Ectodermal cell (in vitro differentiated cells): ENCODE measurements around the gene TOMM40L.
A peak's percentile ranks its signal among the peaks of the same experiment; 100 is the strongest.
"Not testable (repeated sequence)": the region's sequence is repeated elsewhere in the genome, so short reads cannot be mapped to it uniquely, and the experiment has no call there.

ENCODE experiments used
- H3K27ac ChIP-seq: 2 replicates; pipeline ENCODE4 v1.7.0; 2013; ENCODE audit warnings: mild to moderate bottlenecking, low read depth, low read length; ENCODE audit not compliant: insufficient read depth, poor library complexity, severe bottlenecking
- H3K27me3 ChIP-seq: 2 replicates; pipeline ENCODE4 v1.7.0; 2013; ENCODE audit warnings: mild to moderate bottlenecking, low read length; ENCODE audit not compliant: insufficient read depth, control insufficient read depth, poor library complexity, severe bottlenecking
- H3K36me3 ChIP-seq: one replicate; pipeline ENCODE4 v1.7.0; 2013; ENCODE audit warnings: low read length; ENCODE audit not compliant: control insufficient read depth, insufficient read depth
- H3K4me1 ChIP-seq: one replicate; pipeline ENCODE4 v1.7.0; 2013; ENCODE audit warnings: low read length; ENCODE audit not compliant: control insufficient read depth, insufficient read depth
- H3K4me3 ChIP-seq: 2 replicates; pipeline ENCODE4 v1.7.0; 2013; ENCODE audit warnings: low read depth, low read length, control low read depth; ENCODE audit not compliant: insufficient read depth
- H3K9me3 ChIP-seq: 2 replicates; pipeline ENCODE4 v1.7.0; 2013; ENCODE audit warnings: mild to moderate bottlenecking, low read length, moderate library complexity; ENCODE audit not compliant: control insufficient read depth
- WGBS, 2 experiments: methylation state at CpG; one replicate each; pipeline ENCODE4 v1.1.7; 2013; ENCODE audit warnings: missing lambda C conversion rate in 2 of 2; 5-methylcytosine and 5-hydroxymethylcytosine counted together

The TOMM40L gene

DNA sequence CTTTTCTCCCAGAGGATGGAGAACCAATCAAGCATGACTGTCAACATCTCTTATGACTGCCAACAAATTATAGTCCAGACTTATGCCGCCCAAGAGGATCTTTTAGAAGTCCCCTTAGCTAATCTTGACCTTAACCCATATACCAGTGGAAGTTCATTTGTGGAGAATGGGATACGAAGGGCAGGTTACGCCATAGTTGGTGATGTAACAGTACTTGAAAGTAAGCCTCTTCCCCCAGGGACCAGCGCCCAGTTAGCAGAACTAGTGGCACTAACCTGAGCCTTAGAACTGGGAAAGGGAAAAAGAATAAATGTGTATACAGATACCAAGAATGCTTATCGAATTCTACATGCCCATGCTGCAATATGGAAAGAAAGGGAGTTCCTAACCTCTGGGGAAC is 29.4 kb downstream of the TOMM40L start:
- H3K27me3 ChIP-seq = peaks cover 30% of the 10 kb centered on the region
- H3K4me3 ChIP-seq, H3K9me3 ChIP-seq, H3K36me3 ChIP-seq, H3K27ac ChIP-seq, H3K4me1 ChIP-seq: not testable (repeated sequence)
- 87 to 95% methylated on average over 5 of the region's 5 CpGs for WGBS, 2 experiments

DNA sequence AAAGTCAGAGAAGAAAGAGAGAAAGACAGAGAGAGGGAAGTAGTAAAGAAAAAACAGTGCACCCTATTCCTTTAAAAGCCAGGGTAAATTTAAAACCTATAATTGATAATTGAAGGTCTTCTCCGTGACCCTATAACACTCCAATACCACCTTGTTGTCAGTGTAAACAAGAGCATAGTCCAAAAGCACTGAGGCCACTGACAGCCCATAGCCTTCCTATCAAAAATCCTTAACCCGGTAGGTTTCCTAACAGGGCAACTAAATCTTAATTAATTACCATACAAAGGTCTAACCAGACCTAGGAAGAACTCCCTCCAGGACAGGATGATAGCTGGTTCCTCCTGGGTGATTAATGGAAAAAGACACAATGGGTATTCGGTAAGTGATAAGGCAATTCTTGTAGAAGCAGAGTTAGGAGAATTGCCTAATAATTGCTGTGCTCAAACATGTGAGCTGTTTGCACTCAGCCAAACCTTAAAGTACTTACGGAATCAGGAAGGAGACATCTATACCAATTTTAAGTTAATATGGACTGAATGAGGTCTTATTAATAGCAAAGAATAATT is 30.2 kb downstream of the TOMM40L start:
- WGBS, 2 experiments = 93% methylated on average over 3 to 4 of the region's 4 CpGs
- H3K9me3 ChIP-seq, H3K4me1 ChIP-seq, H3K36me3 ChIP-seq, H3K27ac ChIP-seq, H3K4me3 ChIP-seq: not testable (repeated sequence)
- H3K27me3 ChIP-seq = peaks cover 38% of the 10 kb centered on the region

DNA sequence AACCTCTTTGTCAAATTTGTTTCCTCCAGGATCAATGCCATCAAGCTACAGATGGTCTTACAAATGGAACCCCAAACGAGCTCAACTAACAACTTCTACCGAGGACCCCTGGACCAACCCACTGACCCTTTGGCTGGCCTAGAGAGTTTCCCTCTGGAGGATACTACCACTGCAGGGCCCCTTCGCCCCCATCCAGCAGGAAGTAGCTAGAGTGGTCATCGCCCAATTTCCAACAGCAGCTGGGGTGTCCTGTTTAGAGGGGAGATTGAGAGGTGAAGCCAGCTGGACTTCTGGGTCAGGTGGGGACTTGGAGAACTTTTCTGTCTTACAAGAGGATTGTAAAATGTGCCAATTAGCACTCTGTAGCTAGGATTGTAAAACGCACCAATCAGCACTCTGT is 31.2 kb downstream of the TOMM40L start:
- not testable (repeated sequence) for H3K4me1 ChIP-seq, H3K9me3 ChIP-seq, H3K27ac ChIP-seq, H3K4me3 ChIP-seq, H3K36me3 ChIP-seq
- peaks cover 42% of the 10 kb centered on the region for H3K27me3 ChIP-seq
- WGBS, 2 experiments = 95 to 96% methylated on average over 5 of the region's 5 CpGs

DNA sequence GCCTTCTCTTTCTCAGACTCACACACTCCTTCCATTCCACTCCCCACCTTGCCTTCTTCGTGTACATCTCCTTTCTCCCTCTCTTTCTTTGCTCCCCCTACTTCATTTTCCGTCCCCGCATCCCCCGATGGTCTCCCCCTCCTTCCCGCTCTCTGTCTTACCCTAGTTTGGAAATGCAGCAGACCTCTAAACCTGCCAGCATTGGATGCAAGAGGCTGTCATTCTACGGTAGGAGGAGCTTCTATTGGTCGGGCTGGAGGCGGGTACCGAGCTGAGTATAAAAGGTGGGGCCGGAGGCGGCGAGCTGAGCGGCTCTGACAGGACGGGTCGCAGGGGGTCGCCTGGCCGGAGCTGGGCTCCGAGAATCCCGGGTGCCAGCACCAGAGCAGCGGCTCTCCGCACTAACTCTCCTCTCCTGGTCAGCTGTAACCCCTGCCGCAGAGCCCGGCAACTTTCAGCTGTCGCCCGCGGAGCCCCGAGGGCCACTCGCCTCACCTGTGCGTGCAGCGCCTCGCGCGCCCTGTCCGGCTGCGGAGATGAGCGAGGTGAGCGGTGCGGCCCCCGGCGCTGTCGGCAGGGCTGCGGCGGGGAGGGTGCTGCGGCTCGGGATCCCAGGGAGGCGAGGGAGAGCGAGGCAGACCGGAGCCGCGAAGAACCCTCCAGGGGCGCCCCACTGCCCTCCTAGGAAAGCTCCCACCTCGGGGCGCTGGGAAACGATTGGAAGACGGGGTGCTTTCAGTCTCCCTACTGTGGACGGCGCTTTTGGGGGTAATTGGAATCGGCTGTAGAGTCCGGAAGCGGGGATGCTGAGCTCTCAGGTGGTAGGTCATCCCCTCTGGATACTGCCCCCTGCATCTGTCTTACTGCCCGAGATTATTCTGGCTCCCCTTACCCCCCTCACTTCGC is 32.8 kb downstream of the TOMM40L start, which contains the start of gene PCP4L1:
PCP4L1 (plus strand) TSS at position 307 of the 906 bp plus-strand sequence; CDS start at position 537, 230 bp downstream.
- H3K9me3 ChIP-seq = peaks cover 4% of the 10 kb centered on the region
- H3K36me3 ChIP-seq = no peaks in the 10 kb centered on the region
- peaks cover 6% of the 10 kb centered on the region for H3K4me1 ChIP-seq
- H3K27ac ChIP-seq = no peak within 1 kb of the TSS
- peaks cover 42% of the 10 kb centered on the region for H3K27me3 ChIP-seq
- 2 to 3% methylated on average over 62 of the region's 62 CpGs for WGBS, 2 experiments
- H3K4me3 ChIP-seq = peak within 1 kb of the TSS; percentile 26

DNA sequence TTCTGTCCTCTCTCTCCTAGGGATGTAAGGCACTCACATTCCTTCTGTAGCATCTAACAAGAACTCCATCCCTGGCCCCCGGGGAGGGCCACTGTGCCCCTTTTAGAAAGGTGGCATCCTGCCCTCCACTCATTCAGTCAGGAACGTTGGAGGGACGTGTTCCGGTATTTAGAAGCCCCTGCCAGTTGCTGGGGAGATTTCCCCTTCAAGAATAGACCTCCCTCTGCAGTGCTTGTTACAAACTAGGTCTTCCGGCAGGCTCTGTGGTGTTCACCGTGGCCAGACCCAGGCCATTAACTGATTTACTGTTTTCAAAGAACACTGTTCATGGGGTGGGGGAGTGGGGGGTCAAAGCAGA is 33.5 kb downstream of the TOMM40L start:
- peaks cover 6% of the 10 kb centered on the region for H3K4me1 ChIP-seq
- H3K27me3 ChIP-seq = peaks cover 42% of the 10 kb centered on the region
- peaks cover 4% of the 10 kb centered on the region for H3K9me3 ChIP-seq
- H3K4me3 ChIP-seq = no peak overlapping the region
- H3K36me3 ChIP-seq = no peaks in the 10 kb centered on the region
- no peak overlapping the region for H3K27ac ChIP-seq
- WGBS, 2 experiments = 41 to 44% methylated on average over 6 of the region's 6 CpGs

DNA sequence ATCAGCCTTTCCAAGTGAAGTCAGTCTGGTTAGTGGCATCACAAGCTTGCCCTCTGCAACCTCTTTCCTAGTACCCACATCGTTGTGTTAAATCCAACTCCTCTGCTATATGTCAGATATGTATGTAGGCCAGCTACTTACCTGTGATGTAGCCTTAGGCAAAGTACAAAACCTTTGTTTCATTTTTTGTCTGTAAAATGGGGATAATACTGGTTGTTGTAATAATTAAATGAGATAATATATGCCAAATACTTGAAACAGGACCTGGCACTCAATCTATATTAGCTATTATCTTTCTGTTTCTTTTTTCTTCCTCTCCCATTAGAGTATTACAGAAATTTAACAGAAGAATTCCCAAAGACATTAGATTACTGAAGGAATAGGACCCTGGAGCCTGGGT is 33.9 kb downstream of the TOMM40L start:
- Histone ChIP-seq H3K4me1 (peaks cover 6% of the 10 kb centered on the region), H3K27ac (no peak overlapping the region), H3K4me3 (no peak overlapping the region), H3K9me3 (peaks cover 4% of the 10 kb centered on the region), H3K27me3 (peaks cover 42% of the 10 kb centered on the region), H3K36me3 (no peaks in the 10 kb centered on the region)
- 67 to 80% methylated on average over 1 of the region's 1 CpG for WGBS, 2 experiments

DNA sequence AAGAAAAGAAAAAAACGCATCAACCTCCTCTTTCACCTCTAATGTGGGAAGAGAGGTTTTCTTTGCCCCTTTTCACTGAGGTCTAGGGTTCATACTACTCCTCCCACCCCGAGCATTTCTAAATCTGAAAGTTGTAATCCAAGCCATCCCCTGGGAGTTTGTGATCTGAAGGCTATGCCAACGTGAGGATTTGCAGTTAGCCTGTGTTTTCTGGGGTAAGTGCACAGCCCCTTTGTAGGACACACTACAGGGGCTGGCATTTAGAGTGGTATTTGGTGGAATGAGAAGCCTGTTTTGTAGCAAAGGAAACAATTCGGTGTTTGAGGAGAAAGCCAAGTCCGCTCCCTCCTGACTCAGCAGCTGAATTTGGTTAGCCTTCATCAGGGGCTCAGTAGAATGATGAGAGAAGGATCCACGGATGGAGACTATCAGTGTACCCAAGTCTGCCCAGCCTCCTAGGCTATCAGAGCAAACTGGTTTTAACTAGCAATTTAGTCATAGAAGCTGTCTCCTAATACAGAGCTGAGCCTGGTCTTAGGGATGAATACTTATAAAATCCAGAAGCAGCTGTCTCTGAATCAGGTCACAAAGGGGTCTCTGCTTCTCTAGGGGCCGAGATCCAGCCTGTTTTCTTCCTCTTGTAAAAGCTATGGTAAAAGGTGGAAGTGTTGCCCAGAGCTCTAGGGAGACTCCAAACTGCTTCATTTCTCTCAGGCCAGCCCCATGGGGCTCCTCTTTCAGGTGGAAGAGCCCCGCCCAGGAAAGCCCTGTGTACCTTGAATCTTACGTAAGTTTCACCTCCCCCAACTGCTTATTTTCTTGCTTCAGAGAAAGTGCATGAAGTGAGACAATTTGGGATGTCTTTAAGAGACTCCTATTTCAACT is 34.8 kb downstream of the TOMM40L start:
- H3K27me3 ChIP-seq = peaks cover 42% of the 10 kb centered on the region
- H3K27ac ChIP-seq = no peak overlapping the region
- H3K36me3 ChIP-seq = no peaks in the 10 kb centered on the region
- peaks cover 6% of the 10 kb centered on the region for H3K4me1 ChIP-seq
- 71 to 74% methylated on average over 7 to 9 of the region's 9 CpGs for WGBS, 2 experiments
- H3K9me3 ChIP-seq = peaks cover 4% of the 10 kb centered on the region
- no peak overlapping the region for H3K4me3 ChIP-seq

DNA sequence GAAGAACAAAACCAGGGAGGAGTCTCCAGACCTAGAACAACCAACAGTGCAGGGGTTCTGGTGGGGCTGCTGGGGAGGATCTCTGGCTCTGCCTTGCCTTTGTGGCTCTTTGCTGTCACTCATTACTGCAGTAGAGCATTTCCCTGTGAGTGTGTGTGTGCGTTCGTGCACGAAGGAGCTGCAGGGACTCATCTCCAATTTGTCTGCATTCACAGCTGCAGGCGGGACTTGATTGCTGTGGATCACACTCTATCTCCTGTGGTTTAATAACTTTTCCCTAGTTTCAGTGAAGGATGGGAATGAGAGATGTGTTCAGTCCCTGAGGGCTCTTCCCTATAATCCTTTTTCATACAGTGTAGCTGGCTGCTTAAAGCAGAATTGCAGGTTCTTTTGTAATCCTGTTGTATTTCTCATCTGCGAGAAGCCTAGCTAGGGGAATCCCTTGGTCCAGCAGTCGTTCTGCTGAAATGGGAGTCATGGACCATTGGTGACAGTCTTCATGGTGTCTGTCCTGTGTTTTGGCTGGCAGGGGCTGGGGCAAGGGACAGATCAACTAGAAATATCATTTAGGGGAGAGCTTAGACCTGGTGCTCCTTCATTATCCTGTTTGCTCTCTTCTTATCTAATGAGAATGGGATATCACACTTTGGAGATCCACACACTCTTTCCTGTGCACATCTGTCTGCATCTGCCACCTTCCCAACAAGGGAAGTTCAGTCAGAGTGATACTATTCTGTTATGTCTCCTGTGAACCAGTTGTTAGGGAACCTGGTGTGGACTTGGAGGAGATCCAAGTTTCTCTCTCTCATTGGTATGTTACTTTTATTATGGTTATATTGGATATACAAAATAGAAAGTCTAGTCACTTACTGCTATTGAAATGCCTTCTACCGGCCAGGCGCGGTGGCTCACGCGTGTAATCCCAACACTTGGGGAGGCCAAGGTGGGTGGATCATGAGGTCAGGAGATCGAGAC is 35.7 kb downstream of the TOMM40L start:
- 75 to 89% methylated on average over 11 of the region's 12 CpGs for WGBS, 2 experiments
- H3K9me3 ChIP-seq = peaks cover 4% of the 10 kb centered on the region
- peaks cover 7% of the 10 kb centered on the region for H3K4me1 ChIP-seq
- H3K27ac ChIP-seq = no peak overlapping the region
- H3K4me3 ChIP-seq = no peak overlapping the region
- H3K36me3 ChIP-seq = no peaks in the 10 kb centered on the region
- peaks cover 42% of the 10 kb centered on the region for H3K27me3 ChIP-seq

DNA sequence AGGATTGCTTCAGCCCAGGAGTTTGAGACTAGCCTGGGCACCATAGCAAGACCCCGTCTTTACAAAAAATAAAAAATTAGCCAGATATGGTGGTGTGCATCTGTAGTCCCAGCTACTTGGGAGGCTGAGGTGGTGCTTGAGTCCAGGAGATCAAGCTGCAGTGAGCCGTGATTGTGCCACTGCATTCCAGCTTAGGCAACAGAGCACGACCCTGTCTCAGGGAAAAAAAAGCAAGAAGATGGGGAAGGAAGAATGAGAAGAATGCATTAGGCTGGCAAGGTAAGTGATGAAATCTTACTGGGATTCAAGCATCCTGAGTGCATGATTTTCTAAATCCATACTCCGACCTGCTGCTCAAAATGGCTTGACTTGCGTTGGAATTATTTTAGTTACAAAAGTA is 39.4 kb downstream of the TOMM40L start:
- peaks cover 12% of the 10 kb centered on the region for H3K27me3 ChIP-seq
- H3K4me3 ChIP-seq = no peak overlapping the region

More for the DNA sequence above, 39.4 kb downstream of the TOMM40L start:
- no peak overlapping the region for H3K27ac ChIP-seq
- peaks cover 4% of the 10 kb centered on the region for H3K4me1 ChIP-seq
- 85 to 88% methylated on average over 5 of the region's 5 CpGs for WGBS, 2 experiments
- no peaks in the 10 kb centered on the region for H3K9me3 ChIP-seq
- H3K36me3 ChIP-seq = no peaks in the 10 kb centered on the region
